CD14-positive monocyte (primary cell): Measurements from ENCODE around the gene PCDHGC3. TPM values are rescaled to one million over a fixed set of nuclear protein-coding genes. Genes with fewer than 3 reads are reported as not detected.

Source experiments
- DNase-seq, 3 donors: peaks; one replicate each; pipeline ENCODE4 v3.0.0-alpha.2; 2011 to 2022
- H2AFZ ChIP-seq: 2 replicates; pipeline ENCODE4 v1.6.0; 2012; ENCODE audit warnings: mild to moderate bottlenecking, low read depth, low read length, inconsistent platforms; ENCODE audit not compliant: insufficient read depth, poor library complexity, severe bottlenecking
- H3K27ac ChIP-seq, 2 donors: 1 replicate in 1 of 2; 2 replicates in 1 of 2; pipeline ENCODE4 v1.5.1; 2012 to 2013; ENCODE audit warnings: low read length in 2 of 2, control low read depth in 1 of 2, inconsistent platforms in 1 of 2, low read depth in 1 of 2, mild to moderate bottlenecking in 1 of 2
- H3K27me3 ChIP-seq, 2 donors: one replicate each; pipeline versions ENCODE4 v1.6.0 to v1.6.1; 2011 to 2013; ENCODE audit warnings: low read length in 2 of 2; ENCODE audit not compliant: control insufficient read depth in 2 of 2, insufficient read depth in 2 of 2
- H3K36me3 ChIP-seq, 2 donors: replicated peaks in 1 of 2; 1 replicate in 1 of 2; 2 replicates in 1 of 2; pipeline versions ENCODE4 v1.5.1 to v1.6.1; 2012 to 2013; ENCODE audit warnings: low read length in 2 of 2, control low read depth in 1 of 2, inconsistent platforms in 1 of 2, mild to moderate bottlenecking in 1 of 2; ENCODE audit not compliant: insufficient read depth in 2 of 2, control insufficient read depth in 1 of 2
- H3K4me1 ChIP-seq, 2 donors: 1 replicate in 1 of 2; 2 replicates in 1 of 2; pipeline versions ENCODE4 v1.5.1 to v1.6.1; 2012 to 2013; ENCODE audit warnings: low read length in 2 of 2, control low read depth in 1 of 2, inconsistent platforms in 1 of 2, mild to moderate bottlenecking in 1 of 2, moderate library complexity in 1 of 2; ENCODE audit not compliant: insufficient read depth in 2 of 2, control insufficient read depth in 1 of 2
- H3K4me2 ChIP-seq: replicated peaks from 2 replicates; pipeline ENCODE3; 2012; ENCODE audit warnings: low read length, moderate library complexity, mild to moderate bottlenecking; ENCODE audit not compliant: poor library complexity, severe bottlenecking; ENCODE audit errors: extremely low read depth
- H3K4me3 ChIP-seq, 3 experiments: fragments of 200-600 bp in 1 of 3; sonication (generic) in 1 of 3; replicated peaks in 1 of 3; 1 replicate in 2 of 3; 2 replicates in 1 of 3; pipeline ENCODE4 v1.5.1; 2011 to 2013; ENCODE audit warnings: low read length in 3 of 3, mild to moderate bottlenecking in 3 of 3, control low read depth in 2 of 3, low read depth in 2 of 3, inconsistent platforms in 1 of 3, moderate library complexity in 1 of 3
- H3K79me2 ChIP-seq: 2 replicates; pipeline ENCODE4 v1.6.0; 2012; ENCODE audit warnings: mild to moderate bottlenecking, control low read depth, inconsistent platforms, low read length, moderate library complexity; ENCODE audit not compliant: insufficient read depth
- H3K9ac ChIP-seq: 2 replicates; pipeline ENCODE4 v1.6.0; 2017; ENCODE audit warnings: low read length, mild to moderate bottlenecking; ENCODE audit not compliant: insufficient read depth, poor library complexity, severe bottlenecking
- H3K9me3 ChIP-seq, 2 donors: replicated peaks in 1 of 2; 1 replicate in 1 of 2; 2 replicates in 1 of 2; pipeline versions ENCODE4 v1.5.1 to v1.6.1; 2012 to 2013; ENCODE audit warnings: low read length in 2 of 2, control low read depth in 1 of 2; ENCODE audit not compliant: control insufficient read depth in 1 of 2, insufficient read depth in 1 of 2
- H4K20me1 ChIP-seq: 2 replicates; pipeline ENCODE4 v1.6.0; 2012; ENCODE audit warnings: mild to moderate bottlenecking, low read length, control low read depth, moderate library complexity; ENCODE audit not compliant: insufficient read depth
- H3K27ac Mint-ChIP-seq, 7 donors: one replicate each; pipeline ENCODE4 v1.8.0; 2020; ENCODE audit warnings: mild to moderate bottlenecking in 7 of 7, mixed read lengths in 7 of 7, moderate library complexity in 6 of 7, inconsistent platforms in 2 of 7
- H3K27me3 Mint-ChIP-seq, 3 donors: one replicate each; pipeline ENCODE4 v1.8.0; 2021 to 2022; ENCODE audit warnings: low read depth in 3 of 3, mild to moderate bottlenecking in 3 of 3, mixed read lengths in 3 of 3, moderate library complexity in 3 of 3, inconsistent platforms in 1 of 3
- H3K36me3 Mint-ChIP-seq, 2 donors: one replicate each; pipeline ENCODE4 v1.8.0; 2020; ENCODE audit warnings: mixed read lengths in 2 of 2, inconsistent platforms in 1 of 2, mild to moderate bottlenecking in 1 of 2
- H3K4me1 Mint-ChIP-seq: one replicate; pipeline ENCODE4 v1.8.0; 2020; ENCODE audit warnings: mild to moderate bottlenecking, mixed read lengths
- H3K4me3 Mint-ChIP-seq, 2 donors: one replicate each; pipeline ENCODE4 v1.8.0; 2020; ENCODE audit warnings: mild to moderate bottlenecking in 2 of 2, mixed read lengths in 2 of 2, moderate library complexity in 1 of 2
- H3K9me3 Mint-ChIP-seq, 7 donors: one replicate each; pipeline ENCODE4 v1.8.0; 2020 to 2022; ENCODE audit warnings: mixed read lengths in 7 of 7, mild to moderate bottlenecking in 6 of 7, moderate library complexity in 6 of 7, inconsistent platforms in 2 of 7
- WGBS: methylation state at CpG from one replicate; pipeline ENCODE4 v1.1.5; 2013; ENCODE audit warnings: missing lambda C conversion rate; ENCODE audit not compliant: insufficient coverage; 5-methylcytosine and 5-hydroxymethylcytosine counted together
- intact Hi-C, 2 donors: fragments of 100-400 bp; cut with micrococcal nuclease; formaldehyde crosslinking; loops; one replicate each; pipeline versions ENCODE4 v1.15.0 to v1.15.1; 2023
- polyA plus RNA-seq, 3 donors: library from polyadenylated mRNA; depleted of rRNA in 1 of 3; unstranded in 2 of 3; stranded (reverse) in 1 of 3; fragments of 300-500 nt in 2 of 3; fragments of >200 nt in 1 of 3; fragmentation: Illumina TruSeq in 2 of 3; gene quantifications; 1 replicate in 2 of 3; 2 replicates in 1 of 3; pipeline ENCODE4 v1.2.3, GENCODE V29; 2012 to 2021
- TF ChIP-seq, protein P1 (sequence below): fragments of 200-600 bp; IDR thresholded peaks from one replicate; pipeline ENCODE4 v1.8.0; 2022; ENCODE audit warnings: antibody characterized with exemption, mild to moderate bottlenecking

Gene PCDHGC3
- polyA plus RNA-seq, 3 donors, result 0.33 TPM; not detected in 2

DNA sequence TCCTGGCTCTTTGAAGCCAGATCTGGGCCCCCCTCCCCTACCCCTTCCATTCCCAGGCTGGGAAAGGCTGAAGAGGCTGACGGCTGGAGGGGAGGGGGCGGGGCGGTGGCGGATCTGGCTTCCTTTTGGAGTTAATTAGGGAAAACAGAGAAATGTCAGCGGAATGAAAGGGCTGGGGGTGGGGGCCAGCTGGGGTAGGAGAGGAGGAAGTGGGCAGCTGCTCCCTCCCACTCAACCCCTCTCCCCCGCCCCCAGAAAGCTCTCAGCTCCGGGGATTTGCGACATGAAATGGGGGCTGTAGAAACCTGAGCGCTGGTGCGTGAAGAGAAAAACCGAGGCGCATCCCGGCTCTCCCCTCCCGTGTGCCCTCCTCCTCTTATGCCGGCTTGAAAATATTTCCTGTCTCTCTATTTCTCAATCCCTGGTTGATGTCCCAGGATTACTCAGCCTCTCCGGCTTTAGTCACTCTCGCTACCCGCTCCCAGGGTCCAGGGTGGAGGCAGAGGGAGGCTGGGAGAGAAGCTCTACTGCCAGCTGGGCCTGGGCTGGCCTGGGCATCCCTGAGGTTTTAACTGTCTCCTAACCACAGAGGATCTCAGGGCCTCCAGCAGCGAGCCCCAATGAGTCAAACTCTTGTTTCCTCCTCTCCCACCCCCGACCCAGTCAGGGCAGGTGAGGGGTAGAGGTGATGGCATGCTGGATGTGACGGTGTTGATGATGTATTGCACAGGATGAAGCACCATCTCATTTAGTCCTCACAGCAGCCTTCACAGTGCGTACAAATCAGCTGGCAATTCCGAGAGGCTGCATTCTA, 33.2 kb downstream of the PCDHGC3 start:
- Histone ChIP-seq H3K4me3 (peak overlapping the region in 1 of 3 experiments; percentile 34), H3K27ac (no peak overlapping the region), H3K27me3 (peaks cover 0 to 10% of the 10 kb centered on the region in 2 donors), H3K4me1 (peaks cover 29 to 35% of the 10 kb centered on the region in 2 donors), H3K9ac (no peak overlapping the region), H3K9me3 (no peaks in the 10 kb centered on the region), H2AFZ (no peak overlapping the region), H4K20me1 (peaks cover 14% of the 10 kb centered on the region), H3K79me2 (no peaks in the 10 kb centered on the region), H3K4me2 (peak overlapping the region; percentile 54), H3K36me3 (no peaks in the 10 kb centered on the region)
- H3K9me3 Mint-ChIP-seq, result peaks cover 0 to 5% (median 0%) of the 10 kb centered on the region in 7 donors
- DNase-seq, result peak; percentile 27 to 66 (median 50)
- peak overlapping the region in 3 of 7 donors; percentile 33 to 82 (median 71) for H3K27ac Mint-ChIP-seq
- intact Hi-C loops, result no loop called here
- 24% methylated on average over 7 of the region's 23 CpGs for WGBS
- H3K36me3 Mint-ChIP-seq, result peaks cover 10 to 13% of the 10 kb centered on the region in 2 donors
- peaks cover 5 to 43% (median 19%) of the 10 kb centered on the region in 3 donors for H3K27me3 Mint-ChIP-seq
- peak overlapping the region in 1 of 2 donors; percentile 83 for H3K4me3 Mint-ChIP-seq
- TF ChIP-seq, protein P1, sequence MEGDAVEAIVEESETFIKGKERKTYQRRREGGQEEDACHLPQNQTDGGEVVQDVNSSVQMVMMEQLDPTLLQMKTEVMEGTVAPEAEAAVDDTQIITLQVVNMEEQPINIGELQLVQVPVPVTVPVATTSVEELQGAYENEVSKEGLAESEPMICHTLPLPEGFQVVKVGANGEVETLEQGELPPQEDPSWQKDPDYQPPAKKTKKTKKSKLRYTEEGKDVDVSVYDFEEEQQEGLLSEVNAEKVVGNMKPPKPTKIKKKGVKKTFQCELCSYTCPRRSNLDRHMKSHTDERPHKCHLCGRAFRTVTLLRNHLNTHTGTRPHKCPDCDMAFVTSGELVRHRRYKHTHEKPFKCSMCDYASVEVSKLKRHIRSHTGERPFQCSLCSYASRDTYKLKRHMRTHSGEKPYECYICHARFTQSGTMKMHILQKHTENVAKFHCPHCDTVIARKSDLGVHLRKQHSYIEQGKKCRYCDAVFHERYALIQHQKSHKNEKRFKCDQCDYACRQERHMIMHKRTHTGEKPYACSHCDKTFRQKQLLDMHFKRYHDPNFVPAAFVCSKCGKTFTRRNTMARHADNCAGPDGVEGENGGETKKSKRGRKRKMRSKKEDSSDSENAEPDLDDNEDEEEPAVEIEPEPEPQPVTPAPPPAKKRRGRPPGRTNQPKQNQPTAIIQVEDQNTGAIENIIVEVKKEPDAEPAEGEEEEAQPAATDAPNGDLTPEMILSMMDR, result no peak
- peaks cover 32% of the 10 kb centered on the region for H3K4me1 Mint-ChIP-seq

DNA sequence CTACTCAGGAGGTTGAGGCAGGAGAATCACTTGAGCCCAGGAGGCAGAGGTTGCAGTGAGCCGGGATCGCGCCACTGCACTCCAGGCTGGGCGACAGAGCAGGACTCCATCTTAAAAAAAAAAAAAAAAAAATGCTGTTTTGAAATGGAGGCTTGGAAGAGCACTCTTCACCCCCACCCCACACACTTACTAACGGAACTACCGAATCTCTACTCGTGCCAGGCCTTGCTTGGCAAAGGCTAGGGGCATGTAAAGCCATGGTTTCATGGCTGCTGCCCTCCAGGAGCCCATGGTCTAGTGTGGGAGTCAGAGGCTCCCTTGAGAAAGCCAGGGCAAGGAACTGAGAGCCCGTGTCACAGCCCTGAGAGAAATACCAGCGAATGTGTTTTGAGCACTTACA, 34.4 kb downstream of the PCDHGC3 start:
- H3K27me3 Mint-ChIP-seq, result peaks cover 5 to 39% (median 19%) of the 10 kb centered on the region in 3 donors
- intact Hi-C loops, result no loop called here
- Histone ChIP-seq H3K9me3 (no peaks in the 10 kb centered on the region), H2AFZ (no peak overlapping the region), H3K27me3 (peaks cover 0 to 10% of the 10 kb centered on the region in 2 donors), H3K9ac (no peak overlapping the region), H4K20me1 (peaks cover 26% of the 10 kb centered on the region), H3K79me2 (no peaks in the 10 kb centered on the region), H3K4me1 (peaks cover 37 to 47% of the 10 kb centered on the region in 2 donors), H3K4me2 (no peak overlapping the region), H3K36me3 (peaks cover 6 to 11% of the 10 kb centered on the region in 2 donors), H3K4me3 (no peak overlapping the region), H3K27ac (no peak overlapping the region)
- H3K27ac Mint-ChIP-seq, result peak overlapping the region in 1 of 7 donors; percentile 16
- TF ChIP-seq, protein P1, result no peak
- H3K4me1 Mint-ChIP-seq, result peaks cover 44% of the 10 kb centered on the region
- WGBS, result no CpG with 5 or more reads among the region's 9 CpGs
- H3K9me3 Mint-ChIP-seq, result peaks cover 0 to 5% (median 0%) of the 10 kb centered on the region in 7 donors
- no peak for DNase-seq
- peaks cover 19 to 22% of the 10 kb centered on the region in 2 donors for H3K36me3 Mint-ChIP-seq
- no peak overlapping the region for H3K4me3 Mint-ChIP-seq
